Frontal cortex (tissue), 4 donors: ENCODE measurements around the gene ABL2. TPM values are rescaled to one million over a fixed set of nuclear protein-coding genes. Genes with fewer than 3 reads are reported as not detected.
"Not testable (repeated sequence)": the region's sequence is repeated elsewhere in the genome, so short reads cannot be mapped to it uniquely, and the experiment has no call there.

Experiments used
- DNase-seq, 2 donors: peaks; one replicate each; pipeline ENCODE4 v3.0.0; 2012; ENCODE audit warnings: low spot score in 2 of 2
- FAIRE-seq: peaks from 2 replicates; lab custom pipeline; 2012; peaks lifted over from hg19 to GRCh38; lab: Jason Lieb, UNC
- total RNA-seq: library from RNA; depleted of rRNA; stranded (reverse); fragments of >200 nt; gene quantifications from one replicate; pipeline ENCODE4 v1.2.3, GENCODE V29; 2014
- donor health status: control.
- donor health status: control.
- donor health status: control.

The ABL2 gene
- total RNA-seq, 1 donor from 2014 or later: 33.0 TPM

DNA sequence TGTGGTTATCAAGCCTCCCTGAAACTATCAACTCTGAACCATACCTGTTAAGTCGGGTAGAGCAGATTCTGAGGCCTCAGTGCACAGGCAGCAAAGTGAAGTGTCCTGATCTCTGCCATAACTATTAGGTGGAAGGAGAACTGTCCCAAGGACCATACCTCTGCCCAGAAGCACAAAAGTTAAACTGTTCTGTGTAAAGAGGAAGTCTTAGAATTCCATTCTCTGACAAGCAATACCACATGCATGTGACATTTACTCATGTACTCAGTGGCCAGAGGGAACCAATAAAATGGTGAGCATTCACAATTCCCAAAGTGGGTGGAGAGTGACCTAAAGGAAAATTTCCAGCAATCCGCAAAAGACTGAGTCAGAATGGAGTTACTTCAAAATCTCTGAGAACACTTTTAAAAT is 86.6 kb downstream of the ABL2 start:
- no peak for FAIRE-seq
- no peak for DNase-seq

- FAIRE-seq: no peak
- peak in 1 of 2 donors; percentile 34 for DNase-seq
Observed at GRCh38 chr1:179141592-179142251, 87.8 kb downstream of the ABL2 start.

DNA sequence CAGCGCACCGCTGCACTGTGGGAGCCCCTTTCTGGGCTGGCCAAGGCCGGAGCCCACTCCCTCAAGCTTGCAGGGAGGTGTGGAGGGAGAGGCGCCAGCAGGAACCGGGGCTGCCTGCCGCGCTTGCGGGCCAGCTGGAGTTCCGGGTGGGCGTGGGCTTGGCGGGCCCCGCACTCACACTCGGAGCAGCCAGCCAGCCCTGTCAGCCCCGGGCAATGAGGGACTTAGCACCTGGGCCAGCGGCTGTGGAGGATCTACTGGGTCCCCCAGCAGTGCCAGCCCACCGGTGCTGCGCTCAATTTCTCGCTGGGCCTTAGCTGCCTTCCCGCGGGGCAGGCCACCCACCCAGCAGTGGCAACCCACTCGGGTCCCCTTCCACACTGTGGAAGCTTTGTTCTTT is 90.7 kb downstream of the ABL2 start:
- not testable (repeated sequence) for DNase-seq, FAIRE-seq

- DNase-seq (no peak), FAIRE-seq (no peak)
Observed at GRCh38 chr1:179137617-179138255, 91.7 kb downstream of the ABL2 start.

DNA sequence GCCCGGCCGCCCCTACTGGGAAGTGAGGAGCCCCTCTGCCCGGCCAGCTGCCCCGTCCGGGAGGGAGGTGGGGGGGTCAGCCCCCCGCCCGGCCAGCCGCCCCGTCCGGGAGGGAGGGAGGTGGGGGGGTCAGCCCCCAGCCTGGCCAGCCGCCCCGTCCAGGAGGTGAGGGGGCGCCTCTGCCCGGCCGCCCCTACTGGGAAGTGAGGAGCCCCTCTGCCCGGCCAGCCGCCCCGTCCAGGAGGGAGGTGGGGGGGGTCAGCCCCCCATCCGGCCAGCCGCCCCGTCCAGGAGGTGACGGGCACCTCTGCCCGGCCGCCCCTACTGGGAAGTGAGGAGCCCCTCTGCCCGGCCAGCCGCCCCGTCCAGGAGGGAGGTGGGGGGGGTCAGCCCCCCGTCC is 93.8 kb downstream of the ABL2 start:
- FAIRE-seq, DNase-seq: not testable (repeated sequence)

GRCh38 chr1:179135168-179135567 is 94.3 kb downstream of the ABL2 start:
- not testable (repeated sequence) for FAIRE-seq, DNase-seq

GRCh38 chr1:179129702-179130473 is 99.6 kb downstream of the ABL2 start:
- no peak for DNase-seq
- no peak for FAIRE-seq

GRCh38 chr1:179128520-179128919 is 101.0 kb downstream of the ABL2 start:
- no peak for DNase-seq
- no peak for FAIRE-seq

- no peak for DNase-seq
- no peak for FAIRE-seq
Observed at GRCh38 chr1:179127163-179127895, 102.1 kb downstream of the ABL2 start.

DNA sequence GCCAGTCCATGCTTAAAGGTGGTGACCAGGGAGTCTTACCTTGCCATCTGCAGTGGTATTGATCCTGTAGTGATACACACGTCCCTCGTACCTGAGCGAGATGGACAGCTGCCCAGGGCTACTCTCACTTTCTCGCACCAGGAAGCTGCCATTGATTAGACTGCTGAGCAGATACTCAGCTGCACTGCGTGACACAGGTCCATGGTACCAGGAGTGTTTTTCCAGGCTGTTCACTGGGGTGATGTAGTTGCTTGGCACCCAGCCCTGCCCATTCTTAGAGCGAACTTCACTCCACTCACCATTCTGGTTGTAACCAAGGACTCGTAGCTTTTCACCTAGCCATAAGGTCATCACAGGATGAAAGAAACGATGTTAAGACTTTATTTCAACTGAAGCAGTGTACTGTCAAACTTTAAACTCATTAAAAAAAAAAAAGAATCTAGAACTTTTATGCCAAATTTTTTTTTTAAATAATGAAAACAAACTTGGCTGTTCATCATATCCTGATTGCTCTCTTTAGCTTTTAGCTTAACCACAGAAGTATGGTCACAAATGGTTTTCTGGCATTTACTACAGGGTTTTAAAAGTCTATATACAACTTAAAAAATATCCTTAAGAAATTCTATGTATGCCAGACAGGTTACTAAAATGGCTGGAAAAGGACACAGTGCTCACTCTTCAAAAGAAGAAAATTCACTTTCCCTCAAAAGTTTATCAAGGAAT is 103.0 kb downstream of the ABL2 start:
- FAIRE-seq (no peak), DNase-seq (no peak)

DNA sequence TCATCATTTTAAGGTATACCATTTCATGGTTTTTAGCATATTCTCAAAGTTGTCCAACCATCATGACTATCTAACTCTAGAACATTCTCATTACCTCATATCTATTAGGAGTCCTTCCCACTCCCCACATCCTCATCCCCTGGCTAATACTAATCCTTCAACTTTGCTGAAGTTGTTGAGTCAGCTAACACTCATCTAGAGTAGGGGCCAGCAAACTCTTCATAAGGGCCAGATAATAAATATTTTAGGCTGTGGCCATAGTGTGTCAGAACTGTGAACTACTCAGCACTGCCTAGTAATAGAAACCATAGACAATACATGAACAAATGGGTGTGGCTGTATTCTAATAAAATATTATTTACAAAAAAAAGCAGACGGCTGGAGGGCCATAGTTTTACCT is 104.6 kb downstream of the ABL2 start:
- DNase-seq (no peak), FAIRE-seq (no peak)

DNA sequence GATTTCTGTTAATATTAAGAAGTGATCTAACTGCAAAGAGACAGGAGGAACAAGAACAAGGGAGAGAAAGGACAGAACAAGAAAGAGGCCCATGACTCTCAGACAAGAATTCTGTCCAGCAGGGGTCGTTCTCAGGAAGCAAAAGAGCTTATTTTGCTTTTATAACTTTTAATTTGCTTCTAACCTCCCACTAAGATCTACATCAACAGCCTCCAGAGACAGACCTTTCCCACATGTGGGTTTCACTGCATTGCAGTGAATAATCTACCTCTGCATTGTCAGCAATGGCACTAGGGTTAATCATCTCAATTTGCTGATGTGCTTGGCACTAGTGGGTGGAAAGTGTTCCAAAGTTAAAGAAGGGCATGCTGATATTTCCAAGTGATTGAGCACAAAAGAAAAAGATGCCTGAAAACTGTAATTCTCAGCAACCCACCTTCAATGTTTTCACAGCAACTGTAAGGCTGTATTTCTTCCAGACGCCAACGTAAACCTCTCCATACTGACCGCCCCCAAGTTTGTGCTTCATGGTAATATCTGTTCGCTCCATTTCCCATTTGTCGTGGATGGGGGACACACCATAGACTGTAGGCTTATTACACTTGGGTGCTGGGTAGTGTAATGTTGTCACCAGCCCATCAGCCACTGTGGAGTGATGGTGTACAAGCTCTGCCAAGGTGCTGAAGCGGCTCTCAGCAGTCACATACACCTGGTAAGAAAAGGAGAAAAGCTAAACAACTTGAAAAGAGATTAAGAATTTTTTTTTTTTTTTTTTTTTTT is 108.1 kb downstream of the ABL2 start:
- DNase-seq (peak in 1 of 2 donors; percentile 37), FAIRE-seq (no peak)

GRCh38 chr1:179120736-179121135 is 108.7 kb downstream of the ABL2 start:
- DNase-seq (no peak), FAIRE-seq (no peak)

- DNase-seq (no peak), FAIRE-seq (no peak)
Observed at GRCh38 chr1:179119513-179119912, 110.0 kb downstream of the ABL2 start.

- DNase-seq: no peak
- FAIRE-seq: no peak
Observed at GRCh38 chr1:179115181-179115580, 114.3 kb downstream of the ABL2 start.

DNA sequence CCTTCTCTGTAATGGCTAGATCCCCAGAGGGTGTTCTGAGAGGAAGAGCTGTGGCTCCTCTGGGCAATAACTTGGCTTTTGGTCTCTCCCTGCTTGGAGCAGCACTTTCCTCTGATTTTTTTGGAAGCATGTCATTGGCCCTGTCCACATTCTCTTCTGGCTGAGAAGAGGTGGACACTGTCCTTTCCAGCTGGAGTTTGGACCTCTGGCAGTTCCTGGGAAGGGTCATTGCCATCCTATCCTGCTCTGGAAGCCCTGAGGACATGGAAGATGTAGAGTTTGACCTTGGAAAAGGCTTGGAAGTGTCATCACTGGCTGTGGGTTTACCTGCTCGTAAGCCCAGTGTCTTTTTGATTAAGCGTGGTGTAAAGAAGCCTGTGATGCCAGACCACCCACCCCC is 120.8 kb downstream of the ABL2 start:
- no peak for DNase-seq
- FAIRE-seq: no peak

GRCh38 chr1:179107706-179108629 is 121.5 kb downstream of the ABL2 start:
- DNase-seq (no peak), FAIRE-seq (no peak)

DNA sequence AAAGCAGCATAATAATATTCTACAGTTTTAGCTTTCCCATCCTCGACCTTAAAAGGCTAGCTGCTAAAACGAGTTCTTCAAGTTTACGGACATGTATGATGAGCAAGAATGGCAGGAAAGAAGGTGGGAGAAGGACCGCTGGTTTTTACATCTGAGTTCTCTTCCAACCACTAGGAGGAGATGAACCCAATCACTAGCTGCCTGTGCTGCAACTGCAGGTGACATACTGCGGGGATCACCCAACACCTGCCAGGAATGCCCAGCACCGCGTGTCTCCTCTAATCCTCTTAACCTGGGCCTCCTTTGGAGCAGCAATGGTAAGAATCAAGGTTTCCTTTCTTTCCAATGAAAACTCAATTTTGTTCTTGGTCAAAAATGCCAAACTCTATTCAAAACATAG is 124.1 kb downstream of the ABL2 start:
- FAIRE-seq: no peak
- DNase-seq: no peak
